Body of pancreas (tissue), 4 donors: ENCODE data around the gene DDX50. TPM values are rescaled to one million over a fixed set of nuclear protein-coding genes. Genes with fewer than 3 reads are reported as not detected.

Experiments
- ATAC-seq: fragments of 150-250 bp; one replicate; pipeline ENCODE4 v1.9.1; 2016
- DNase-seq, 4 donors: peaks; one replicate each; pipeline ENCODE4 v3.0.0-alpha.2; 2019
- H3K27ac ChIP-seq, 4 donors: fragments of 200-600 bp; sonication (generic); 1 replicate in 3 of 4; 2 replicates in 1 of 4; pipeline versions ENCODE4 v1.5.1 to v1.6.1; 2016 to 2019; ENCODE audit warnings: mild to moderate bottlenecking in 1 of 4, mixed read lengths in 1 of 4, moderate library complexity in 1 of 4
- H3K27me3 ChIP-seq, 2 donors: fragments of 200-600 bp; sonication (generic); one replicate each; pipeline ENCODE4 v1.6.0; 2016; ENCODE audit warnings: mild to moderate bottlenecking in 1 of 2
- H3K36me3 ChIP-seq, 2 donors: fragments of 200-600 bp; sonication (generic); replicated peaks in 1 of 2; 2 replicates each; pipeline ENCODE4 v1.5.1; 2016; ENCODE audit warnings: low read depth in 2 of 2; ENCODE audit not compliant: insufficient read depth in 1 of 2
- H3K4me1 ChIP-seq: fragments of 200-600 bp; sonication (generic); one replicate; pipeline ENCODE4 v1.6.0; 2016
- H3K4me3 ChIP-seq, 2 donors: fragments of 200-600 bp; sonication (generic); 1 replicate in 1 of 2; 2 replicates in 1 of 2; pipeline ENCODE4 v1.5.1; 2016 to 2019
- H3K9me3 ChIP-seq, 3 donors: fragments of 200-600 bp; sonication (generic); 1 replicate in 2 of 3; 2 replicates in 1 of 3; pipeline ENCODE4 v1.5.1; 2016
- CTCF ChIP-seq, 7 experiments: fragments of 450-650 bp in 4 of 7; fragments of 200-600 bp in 3 of 7; sonication (generic) in 3 of 7; IDR thresholded peaks; one replicate each; pipeline ENCODE4 v1.5.1; 2016 to 2019; ENCODE audit warnings: antibody characterized with exemption in 7 of 7
- POLR2A ChIP-seq, 3 donors: fragments of 450-650 bp; IDR thresholded peaks; one replicate each; pipeline ENCODE4 v1.6.1; 2016; ENCODE audit warnings: antibody characterized with exemption in 3 of 3, mild to moderate bottlenecking in 2 of 3
- WGBS, 2 donors: methylation state at CpG; one replicate each; pipeline ENCODE4 v1.1.5; 2017; 5-methylcytosine and 5-hydroxymethylcytosine counted together
- intact Hi-C: fragments of 100-400 bp; cut with DNase I; formaldehyde crosslinking; loops from one replicate; pipeline ENCODE4 v1.15.1; 2023
- total RNA-seq, 2 donors: library from RNA; depleted of rRNA; stranded (reverse); fragments of >200 nt; gene quantifications; one replicate each; pipeline ENCODE4 v1.1.0, GENCODE V29; 2016

DDX50 gene
- total RNA-seq, 2 donors from 2014 or later = 22.3 to 23.7 TPM

DNA sequence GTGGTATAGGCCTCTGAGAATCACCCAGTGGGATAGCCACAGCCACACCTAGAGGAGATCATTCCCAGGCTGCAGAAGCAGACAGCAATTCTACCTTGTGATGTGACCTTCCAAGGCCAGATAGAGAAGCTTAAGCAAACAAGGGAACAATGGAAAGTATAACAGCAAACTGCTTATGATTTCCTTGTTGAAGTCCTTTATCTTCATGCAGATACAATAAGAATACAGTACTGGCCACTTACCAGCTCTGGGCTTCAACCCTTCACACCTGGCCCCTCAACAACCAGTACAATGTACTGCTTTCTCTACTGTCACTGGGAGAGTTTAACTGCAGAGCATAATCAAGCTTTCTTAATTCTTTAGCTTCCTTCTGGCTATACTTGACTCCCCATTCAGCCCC is 22.6 kb upstream of the DDX50 start:
- Histone ChIP-seq H3K4me1 (peaks cover 8% of the 10 kb centered on the region), H3K36me3 (no peaks in the 10 kb centered on the region), H3K9me3 (no peaks in the 10 kb centered on the region), H3K27ac (no peak overlapping the region), H3K4me3 (no peak overlapping the region), H3K27me3 (no peaks in the 10 kb centered on the region)
- intact Hi-C loops = no loop called here
- no peak for ATAC-seq
- TF ChIP-seq CTCF (IDR thresholded peaks at IDR 0.05) (no peak), POLR2A (IDR thresholded peaks at IDR 0.05) (no peak)
- DNase-seq = no peak

GRCh38 chr10:68879628-68880027 is 21.5 kb upstream of the DDX50 start:
- 100% methylated on average over 2 of the region's 2 CpGs for WGBS, 2 donors
- no peak overlapping the region for H3K27ac ChIP-seq
- H3K27me3 ChIP-seq = no peaks in the 10 kb centered on the region
- no peaks in the 10 kb centered on the region for H3K36me3 ChIP-seq
- DNase-seq (no peak), ATAC-seq (no peak)
- no peak overlapping the region for H3K4me3 ChIP-seq
- H3K9me3 ChIP-seq = no peaks in the 10 kb centered on the region
- no peak for TF ChIP-seq POLR2A (IDR thresholded peaks at IDR 0.05)
- intact Hi-C loops = no loop called here
- peaks cover 8% of the 10 kb centered on the region for H3K4me1 ChIP-seq

GRCh38 chr10:68880181-68880580 is 20.9 kb upstream of the DDX50 start:
- WGBS, 2 donors = 94 to 98% methylated on average over 4 of the region's 4 CpGs

DNA sequence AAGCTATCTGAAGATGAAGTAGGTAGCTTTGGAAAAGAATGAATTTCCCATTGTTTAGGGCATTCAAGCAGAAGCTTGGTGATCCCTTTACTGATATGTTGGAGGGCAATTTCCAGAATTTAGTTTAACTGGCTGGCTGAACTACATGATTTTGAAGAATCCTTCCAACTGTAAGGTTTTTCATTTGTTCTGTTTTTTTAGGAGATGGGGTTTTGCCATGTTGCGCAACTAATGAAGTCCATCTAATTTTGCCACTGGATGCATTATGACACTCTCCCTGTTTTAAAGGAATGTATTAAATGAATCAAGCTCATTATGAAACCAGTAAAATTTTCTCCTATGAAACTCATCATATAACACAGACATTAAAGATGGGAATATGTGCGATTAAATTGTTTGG is 6.1 kb upstream of the DDX50 start:
- TF ChIP-seq POLR2A (IDR thresholded peaks at IDR 0.05) (no peak), CTCF (IDR thresholded peaks at IDR 0.05) (no peak)
- no peak for DNase-seq
- H3K9me3 ChIP-seq = no peaks in the 10 kb centered on the region
- WGBS, 2 donors = 96 to 98% methylated on average over 2 of the region's 2 CpGs
- no peak overlapping the region for H3K4me3 ChIP-seq
- peaks cover 2% of the 10 kb centered on the region for H3K4me1 ChIP-seq
- no peak for ATAC-seq
- intact Hi-C loops = no loop called here
- H3K27ac ChIP-seq = no peak overlapping the region
- H3K27me3 ChIP-seq = no peaks in the 10 kb centered on the region
- H3K36me3 ChIP-seq = no peaks in the 10 kb centered on the region

More at GRCh38 chr10:68880181-68880580, 20.9 kb upstream of the DDX50 start:
- DNase-seq = no peak
- Histone ChIP-seq H3K4me1 (peaks cover 8% of the 10 kb centered on the region), H3K27ac (no peak overlapping the region), H3K9me3 (no peaks in the 10 kb centered on the region), H3K36me3 (no peaks in the 10 kb centered on the region), H3K4me3 (no peak overlapping the region), H3K27me3 (no peaks in the 10 kb centered on the region)
- ATAC-seq = no peak
- intact Hi-C loops = no loop called here
- TF ChIP-seq POLR2A (IDR thresholded peaks at IDR 0.05) (no peak), CTCF (IDR thresholded peaks at IDR 0.05) (no peak)

- 41 to 49% methylated on average over 3 of the region's 3 CpGs for WGBS, 2 donors
- no peak for ATAC-seq
- H3K36me3 ChIP-seq = no peaks in the 10 kb centered on the region
- H3K4me1 ChIP-seq = peaks cover 13% of the 10 kb centered on the region
- H3K9me3 ChIP-seq = no peaks in the 10 kb centered on the region
- no peaks in the 10 kb centered on the region for H3K27me3 ChIP-seq
- TF ChIP-seq POLR2A (IDR thresholded peaks at IDR 0.05) (no peak), CTCF (IDR thresholded peaks at IDR 0.05) (peak in 6 of 7 experiments; percentile 13 to 67 (median 48))
- intact Hi-C loops = no loop called here
- no peak overlapping the region for H3K27ac ChIP-seq
- peak; percentile 34 to 63 (median 49) for DNase-seq
- no peak overlapping the region for H3K4me3 ChIP-seq
Observed at GRCh38 chr10:68897336-68897741, 3.8 kb upstream of the DDX50 start.
